Progenitor cell of endocrine pancreas (in vitro differentiated cells): ENCODE results near the gene NUBP2. TPM values are rescaled to one million over a fixed set of nuclear protein-coding genes. Genes with fewer than 3 reads are reported as not detected.

ENCODE experiments used
- DNase-seq: peaks from one replicate; pipeline ENCODE4 v3.0.0; 2021; ENCODE audit warnings: low spot score; ENCODE audit not compliant: unreplicated experiment
- H3K27ac Mint-ChIP-seq: 2 replicates; pipeline ENCODE4 v1.8.0; 2021; ENCODE audit warnings: mild to moderate bottlenecking, moderate library complexity, mixed read lengths
- H3K27me3 Mint-ChIP-seq: 2 replicates; pipeline ENCODE4 v1.8.0; 2021; ENCODE audit warnings: mixed read lengths
- H3K36me3 Mint-ChIP-seq: 2 replicates; pipeline ENCODE4 v1.8.0; 2022; ENCODE audit warnings: mixed read lengths; ENCODE audit not compliant: insufficient read depth
- H3K4me1 Mint-ChIP-seq: 2 replicates; pipeline ENCODE4 v1.8.0; 2021; ENCODE audit warnings: low read depth, mixed read lengths
- H3K4me3 Mint-ChIP-seq: 2 replicates; pipeline ENCODE4 v1.8.0; 2021; ENCODE audit warnings: low read depth, mild to moderate bottlenecking, moderate library complexity, mixed read lengths
- H3K9me3 Mint-ChIP-seq: 2 replicates; pipeline ENCODE4 v1.8.0; 2021; ENCODE audit warnings: low read depth, mixed read lengths
- total RNA-seq: library from RNA; stranded (reverse); gene quantifications from 2 replicates; pipeline ENCODE4 v1.2.1, GENCODE V29; 2021
- TF ChIP-seq, protein P1 (sequence below): fragments of 200-600 bp; sonication (generic); IDR thresholded peaks from one replicate; pipeline ENCODE4 v1.5.0; 2021; ENCODE audit warnings: antibody characterized with exemption, mild to moderate bottlenecking; ENCODE audit not compliant: unreplicated experiment

The NUBP2 gene
- total RNA-seq, 1 donor from 2014 or later, result 65.4 TPM

DNA sequence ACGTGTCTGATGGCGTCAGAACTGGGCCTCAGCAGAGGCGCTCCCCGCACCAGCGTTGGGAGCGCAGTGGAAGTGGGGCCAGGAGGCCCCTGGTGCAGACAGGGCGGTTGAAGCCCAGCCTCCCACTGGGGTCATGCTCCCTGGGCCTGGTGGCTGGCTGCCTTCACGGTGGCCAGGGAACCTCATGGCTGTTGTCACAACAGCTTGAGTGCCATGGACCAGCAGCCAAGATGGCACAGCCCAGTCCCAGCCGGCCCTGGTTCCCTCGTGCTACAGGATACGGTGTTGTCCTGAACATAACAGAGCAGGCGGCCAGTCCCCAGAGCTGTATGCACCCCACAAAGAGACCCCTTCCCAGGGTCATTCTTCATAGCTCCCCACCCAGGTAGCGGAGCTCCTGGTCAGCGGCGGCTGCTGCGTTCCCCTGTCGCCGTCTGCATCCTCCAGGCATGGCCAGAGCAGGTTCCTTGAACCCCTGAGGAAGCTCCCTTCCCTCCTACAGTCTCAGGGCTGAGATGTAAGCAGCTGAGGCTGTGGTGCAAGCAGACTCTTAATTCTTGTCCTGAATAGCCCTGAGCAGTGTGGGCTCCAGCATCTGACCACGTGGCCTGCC, 41.1 kb upstream of the NUBP2 start:
- TF ChIP-seq, protein P1, sequence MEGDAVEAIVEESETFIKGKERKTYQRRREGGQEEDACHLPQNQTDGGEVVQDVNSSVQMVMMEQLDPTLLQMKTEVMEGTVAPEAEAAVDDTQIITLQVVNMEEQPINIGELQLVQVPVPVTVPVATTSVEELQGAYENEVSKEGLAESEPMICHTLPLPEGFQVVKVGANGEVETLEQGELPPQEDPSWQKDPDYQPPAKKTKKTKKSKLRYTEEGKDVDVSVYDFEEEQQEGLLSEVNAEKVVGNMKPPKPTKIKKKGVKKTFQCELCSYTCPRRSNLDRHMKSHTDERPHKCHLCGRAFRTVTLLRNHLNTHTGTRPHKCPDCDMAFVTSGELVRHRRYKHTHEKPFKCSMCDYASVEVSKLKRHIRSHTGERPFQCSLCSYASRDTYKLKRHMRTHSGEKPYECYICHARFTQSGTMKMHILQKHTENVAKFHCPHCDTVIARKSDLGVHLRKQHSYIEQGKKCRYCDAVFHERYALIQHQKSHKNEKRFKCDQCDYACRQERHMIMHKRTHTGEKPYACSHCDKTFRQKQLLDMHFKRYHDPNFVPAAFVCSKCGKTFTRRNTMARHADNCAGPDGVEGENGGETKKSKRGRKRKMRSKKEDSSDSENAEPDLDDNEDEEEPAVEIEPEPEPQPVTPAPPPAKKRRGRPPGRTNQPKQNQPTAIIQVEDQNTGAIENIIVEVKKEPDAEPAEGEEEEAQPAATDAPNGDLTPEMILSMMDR, result no peak
- no peak for DNase-seq
- Mint-ChIP-seq H3K36me3 (no peaks in the 10 kb centered on the region), H3K4me3 (no peak overlapping the region), H3K4me1 (no peaks in the 10 kb centered on the region), H3K27ac (no peak overlapping the region), H3K27me3 (no peaks in the 10 kb centered on the region), H3K9me3 (no peaks in the 10 kb centered on the region)

DNA sequence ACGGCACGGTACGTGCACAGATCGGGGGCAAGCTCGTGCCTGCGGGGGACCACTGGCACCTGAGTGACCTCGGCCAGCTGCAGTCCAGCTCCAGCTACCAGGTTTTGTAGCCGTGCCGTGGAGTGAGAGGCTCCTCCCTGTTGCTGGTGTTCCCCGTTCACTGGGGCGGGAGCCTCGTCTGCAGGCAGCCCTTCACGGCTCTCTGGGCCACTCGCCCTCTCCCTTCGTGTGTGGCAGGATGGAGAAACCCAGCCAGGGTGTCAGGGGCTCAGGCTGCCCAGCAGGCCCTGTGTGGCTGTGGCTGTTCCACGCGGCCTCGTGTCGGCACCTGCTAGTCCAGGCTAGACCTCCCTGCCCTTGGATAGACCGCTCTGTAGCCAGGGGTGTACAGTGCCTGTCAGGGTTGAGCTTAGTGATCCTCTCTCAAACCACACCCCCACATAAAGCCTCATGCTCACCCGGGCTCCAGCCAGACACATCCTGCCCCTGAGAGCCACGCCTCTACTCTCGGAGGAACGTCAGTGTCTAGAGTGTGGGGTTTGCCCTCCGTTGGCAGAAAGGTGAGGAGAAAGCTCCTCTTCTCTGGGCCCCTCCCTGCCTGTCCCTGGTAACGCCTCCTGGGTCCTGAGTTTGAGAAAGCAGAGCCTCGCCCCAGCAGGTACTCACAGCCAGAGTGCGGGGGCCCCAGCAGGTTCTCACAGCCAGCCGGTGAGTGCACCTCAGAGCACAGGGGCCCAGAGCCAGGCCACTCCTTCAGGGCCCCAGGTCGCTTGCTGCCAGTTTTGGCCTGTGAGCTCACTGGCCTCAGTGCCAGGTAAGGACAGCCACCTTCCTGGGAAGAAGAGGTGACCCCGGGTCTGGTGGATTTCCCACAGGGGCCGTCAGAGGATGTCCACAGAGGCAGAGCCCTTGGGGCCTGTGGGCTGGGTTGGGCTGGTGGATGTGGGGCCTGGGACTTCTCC, 39.1 kb upstream of the NUBP2 start:
- Mint-ChIP-seq H3K27ac (no peak overlapping the region), H3K4me3 (no peak overlapping the region), H3K4me1 (no peaks in the 10 kb centered on the region), H3K36me3 (no peaks in the 10 kb centered on the region), H3K27me3 (no peaks in the 10 kb centered on the region), H3K9me3 (no peaks in the 10 kb centered on the region)
- DNase-seq, result no peak
- TF ChIP-seq, protein P1, result no peak

DNA sequence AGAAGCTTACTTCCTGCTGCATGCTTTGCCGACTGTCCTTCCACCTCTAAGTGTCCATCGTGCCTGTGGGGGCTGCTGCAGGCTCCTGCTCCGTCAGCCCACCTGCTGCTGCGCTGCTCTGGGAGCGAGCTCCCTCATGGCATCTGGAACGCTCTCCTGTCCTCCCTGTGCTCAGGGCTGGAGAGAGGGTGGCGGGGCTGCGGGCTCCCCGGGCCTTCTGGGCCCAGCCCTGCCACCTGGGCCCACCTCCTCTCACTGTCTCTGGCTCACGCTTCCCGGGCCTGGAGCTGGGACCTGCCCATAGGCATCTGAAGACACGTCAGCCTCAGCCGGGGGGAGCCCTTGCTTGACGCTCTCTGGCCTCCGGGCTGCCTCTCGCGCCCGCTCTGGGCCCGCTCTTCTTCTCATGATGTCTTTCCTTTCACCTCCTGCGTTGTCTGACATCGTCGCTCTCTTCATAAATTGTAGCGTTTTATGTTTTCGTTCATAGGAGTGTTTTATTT, 38.4 kb upstream of the NUBP2 start:
- Mint-ChIP-seq H3K27me3 (no peaks in the 10 kb centered on the region), H3K4me3 (no peak overlapping the region), H3K27ac (no peak overlapping the region), H3K4me1 (no peaks in the 10 kb centered on the region), H3K9me3 (no peaks in the 10 kb centered on the region), H3K36me3 (no peaks in the 10 kb centered on the region)
- TF ChIP-seq, protein P1, result no peak
- DNase-seq, result no peak

DNA sequence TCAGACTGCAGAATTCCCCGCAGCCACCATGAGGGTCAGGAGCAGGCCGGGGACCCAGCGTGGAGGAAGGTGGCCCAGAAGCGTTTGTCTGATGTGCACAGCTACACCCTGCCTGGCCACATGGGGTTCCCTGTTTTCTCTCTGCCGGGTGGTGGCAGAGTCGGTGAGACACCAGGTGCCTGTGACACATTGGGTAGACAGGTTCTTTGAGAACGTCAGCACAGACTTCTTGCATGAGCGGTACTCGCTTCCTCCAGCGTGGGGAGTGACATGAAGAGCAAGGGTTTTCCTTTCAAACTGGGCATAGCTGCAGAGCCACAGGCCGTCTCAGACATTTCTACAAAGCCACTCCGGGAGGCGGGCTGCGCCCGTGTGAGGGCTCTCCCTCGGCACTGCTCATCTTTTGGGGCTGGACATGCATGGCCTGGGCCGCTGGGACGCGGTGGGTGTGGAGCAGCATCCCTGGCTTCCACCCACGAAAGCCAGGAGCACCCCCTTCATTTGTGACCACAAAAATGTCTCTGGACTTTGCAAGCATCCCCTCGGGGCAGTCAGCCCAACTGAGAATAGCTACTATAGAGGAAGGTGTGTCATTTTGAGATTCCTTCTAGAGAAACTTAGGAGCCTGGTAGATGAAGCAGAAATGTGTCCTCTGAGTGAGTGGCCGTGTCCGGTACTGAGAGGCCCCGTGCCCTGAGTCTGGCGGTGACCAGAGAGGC, 37.4 kb upstream of the NUBP2 start:
- H3K36me3 Mint-ChIP-seq, result no peaks in the 10 kb centered on the region
- H3K4me1 Mint-ChIP-seq, result no peaks in the 10 kb centered on the region
- DNase-seq, result no peak
- H3K9me3 Mint-ChIP-seq, result no peaks in the 10 kb centered on the region
- H3K27ac Mint-ChIP-seq, result no peak overlapping the region
- TF ChIP-seq, protein P1, result no peak
- H3K27me3 Mint-ChIP-seq, result no peaks in the 10 kb centered on the region
- H3K4me3 Mint-ChIP-seq, result no peak overlapping the region
